H9 (cell line): Measurements from ENCODE around the gene LAMTOR5. TPM values are rescaled to one million over a fixed set of nuclear protein-coding genes. Genes with fewer than 3 reads are reported as not detected.

Experiments used
- DNase-seq: peaks from one replicate; pipeline ENCODE4 v3.0.0-alpha.2; 2017
- H2AFZ ChIP-seq: one replicate; pipeline ENCODE4 v1.6.1; 2013; ENCODE audit warnings: mild to moderate bottlenecking, low read length, control low read depth, moderate library complexity
- H2AK5ac ChIP-seq: 2 replicates; pipeline ENCODE4 v1.6.1; 2013; ENCODE audit warnings: low read length, control low read depth, mixed read lengths; ENCODE audit not compliant: insufficient read length
- H2BK120ac ChIP-seq: one replicate; pipeline ENCODE4 v1.6.1; 2013; ENCODE audit warnings: low read depth, mild to moderate bottlenecking, low read length, control low read depth, inconsistent platforms; ENCODE audit not compliant: poor library complexity, severe bottlenecking
- H2BK12ac ChIP-seq: 2 replicates; pipeline ENCODE4 v1.6.1; 2013; ENCODE audit warnings: low read length, control low read depth, mixed read lengths, low read depth; ENCODE audit not compliant: insufficient read length
- H2BK15ac ChIP-seq: 2 replicates; pipeline ENCODE4 v1.6.1; 2013; ENCODE audit warnings: low read depth, low read length, control low read depth
- H2BK20ac ChIP-seq: one replicate; pipeline ENCODE4 v1.6.1; 2013; ENCODE audit warnings: low read depth, mild to moderate bottlenecking, low read length, control low read depth, inconsistent platforms; ENCODE audit not compliant: poor library complexity, severe bottlenecking
- H2BK5ac ChIP-seq: 2 replicates; pipeline ENCODE4 v1.6.1; 2013; ENCODE audit warnings: low read length, control low read depth, mixed read lengths; ENCODE audit not compliant: insufficient read length
- H3K14ac ChIP-seq: 2 replicates; pipeline ENCODE4 v1.6.1; 2013; ENCODE audit warnings: low read length, control low read depth; ENCODE audit not compliant: insufficient read depth
- H3K18ac ChIP-seq: 2 replicates; pipeline ENCODE4 v1.6.1; 2013; ENCODE audit warnings: low read depth, mild to moderate bottlenecking, mixed read lengths, low read length, control low read depth; ENCODE audit not compliant: insufficient read length
- H3K23ac ChIP-seq: 2 replicates; pipeline ENCODE4 v1.6.1; 2013; ENCODE audit warnings: low read length, control low read depth, mixed read lengths, low read depth; ENCODE audit not compliant: insufficient read length
- H3K23me2 ChIP-seq: 2 replicates; pipeline ENCODE4 v1.6.1; 2013; ENCODE audit warnings: low read depth, mild to moderate bottlenecking, mixed read lengths, low read length, control low read depth; ENCODE audit not compliant: insufficient read length, poor library complexity, severe bottlenecking
- H3K27ac ChIP-seq: 2 replicates; pipeline ENCODE4 v1.5.1; 2013; ENCODE audit warnings: low read length, control low read depth, mixed read lengths, low read depth; ENCODE audit not compliant: insufficient read length
- H3K27me3 ChIP-seq: 2 replicates; pipeline ENCODE4 v1.6.1; 2013; ENCODE audit warnings: low read length, control low read depth, inconsistent platforms; ENCODE audit not compliant: insufficient read depth
- H3K4ac ChIP-seq: 2 replicates; pipeline ENCODE4 v1.6.1; 2013; ENCODE audit warnings: low read depth, mild to moderate bottlenecking, control low read depth, inconsistent platforms, low read length, moderate library complexity
- H3K4me1 ChIP-seq: 2 replicates; pipeline ENCODE4 v1.6.1; 2013; ENCODE audit warnings: low read length, control low read depth, inconsistent platforms; ENCODE audit not compliant: insufficient read depth
- H3K4me2 ChIP-seq: 2 replicates; pipeline ENCODE4 v1.6.1; 2013; ENCODE audit warnings: low read length, control low read depth, mixed read lengths; ENCODE audit not compliant: insufficient read length, insufficient read depth
- H3K56ac ChIP-seq: 2 replicates; pipeline ENCODE4 v1.6.1; 2013; ENCODE audit warnings: low read depth, mild to moderate bottlenecking, mixed read lengths, low read length, control low read depth; ENCODE audit not compliant: insufficient read length
- H3K79me1 ChIP-seq: 2 replicates; pipeline ENCODE4 v1.6.1; 2013; ENCODE audit warnings: low read depth, mild to moderate bottlenecking, moderate library complexity, low read length, control low read depth, inconsistent platforms; ENCODE audit not compliant: insufficient read depth, poor library complexity, severe bottlenecking
- H3K79me2 ChIP-seq: 2 replicates; pipeline ENCODE4 v1.6.1; 2013; ENCODE audit warnings: low read length, control low read depth, inconsistent platforms; ENCODE audit not compliant: insufficient read depth
- H3K9ac ChIP-seq: 2 replicates; pipeline ENCODE4 v1.6.1; 2013; ENCODE audit warnings: low read length, control low read depth, mixed read lengths; ENCODE audit not compliant: insufficient read length; ENCODE audit errors: extremely low read depth
- H3K9me3 ChIP-seq: one replicate; pipeline ENCODE4 v1.6.1; 2013; ENCODE audit warnings: low read depth, low read length, inconsistent platforms; ENCODE audit not compliant: control insufficient read depth
- H3T11ph ChIP-seq: one replicate; pipeline ENCODE4 v1.6.1; 2013; ENCODE audit warnings: mild to moderate bottlenecking, low read length, control low read depth, inconsistent platforms
- H4K20me1 ChIP-seq: one replicate; pipeline ENCODE4 v1.6.1; 2013; ENCODE audit not compliant: control insufficient read depth, insufficient read length, insufficient read depth
- H4K5ac ChIP-seq: 2 replicates; pipeline ENCODE4 v1.6.1; 2013; ENCODE audit warnings: low read depth, mild to moderate bottlenecking, mixed read lengths, low read length, control low read depth; ENCODE audit not compliant: insufficient read length
- H4K8ac ChIP-seq: replicated peaks from 2 replicates; pipeline ENCODE4 v1.6.1; 2013; ENCODE audit warnings: low read length, control low read depth, mixed read lengths, low read depth; ENCODE audit not compliant: insufficient read length
- H4K91ac ChIP-seq: 2 replicates; pipeline ENCODE4 v1.6.1; 2013; ENCODE audit warnings: low read depth, mild to moderate bottlenecking, moderate library complexity, mixed read lengths, low read length, control low read depth; ENCODE audit not compliant: insufficient read length
- H3K27ac Mint-ChIP-seq, 3 experiments: 2 replicates in 2 of 3; 3 replicates in 1 of 3; pipeline ENCODE4 v1.8.0; 2020 to 2021; ENCODE audit warnings: mixed read lengths in 3 of 3, mild to moderate bottlenecking in 1 of 3, moderate library complexity in 1 of 3
- H3K27me3 Mint-ChIP-seq: 2 replicates; pipeline ENCODE4 v1.8.0; 2021; ENCODE audit warnings: low read depth, mild to moderate bottlenecking, moderate library complexity, mixed read lengths
- H3K36me3 Mint-ChIP-seq, 3 experiments: 2 replicates in 2 of 3; 3 replicates in 1 of 3; pipeline ENCODE4 v1.8.0; 2020 to 2021; ENCODE audit warnings: low read depth in 3 of 3, mixed read lengths in 3 of 3; ENCODE audit not compliant: insufficient read depth in 1 of 3
- H3K4me1 Mint-ChIP-seq, 2 experiments: 2 replicates each; pipeline ENCODE4 v1.8.0; 2020; ENCODE audit warnings: mixed read lengths in 2 of 2
- H3K4me3 Mint-ChIP-seq, 2 experiments: 2 replicates in 1 of 2; 3 replicates in 1 of 2; pipeline ENCODE4 v1.8.0; 2020 to 2021; ENCODE audit warnings: mild to moderate bottlenecking in 2 of 2, mixed read lengths in 2 of 2, moderate library complexity in 1 of 2
- H3K9me3 Mint-ChIP-seq, 2 experiments: 2 replicates in 1 of 2; 3 replicates in 1 of 2; pipeline ENCODE4 v1.8.0; 2020; ENCODE audit warnings: mild to moderate bottlenecking in 2 of 2, mixed read lengths in 2 of 2, moderate library complexity in 1 of 2
- WGBS: extraction: QIAGEN DNeasy Blood & Tissue Kit; methylation state at CpG from one replicate; pipeline ENCODE4 v1.1.7; 2013; ENCODE audit warnings: missing lambda C conversion rate, low lambda C conversion rate, mixed read lengths; ENCODE audit not compliant: insufficient read length; ENCODE audit errors: extremely low coverage; 5-methylcytosine and 5-hydroxymethylcytosine counted together
- total RNA-seq: library from RNA; stranded (reverse); gene quantifications from 2 replicates; pipeline ENCODE4 v1.2.1, GENCODE V29; 2021
- TF ChIP-seq, protein P1 (sequence below): fragments of 200-600 bp; sonication (generic); conservative IDR thresholded peaks from 3 replicates; pipeline ENCODE4 v1.8.0; 2021; ENCODE audit warnings: antibody characterized with exemption, mild to moderate bottlenecking

Gene LAMTOR5
- total RNA-seq, 1 experiment from 2014 or later, result 108 TPM

DNA sequence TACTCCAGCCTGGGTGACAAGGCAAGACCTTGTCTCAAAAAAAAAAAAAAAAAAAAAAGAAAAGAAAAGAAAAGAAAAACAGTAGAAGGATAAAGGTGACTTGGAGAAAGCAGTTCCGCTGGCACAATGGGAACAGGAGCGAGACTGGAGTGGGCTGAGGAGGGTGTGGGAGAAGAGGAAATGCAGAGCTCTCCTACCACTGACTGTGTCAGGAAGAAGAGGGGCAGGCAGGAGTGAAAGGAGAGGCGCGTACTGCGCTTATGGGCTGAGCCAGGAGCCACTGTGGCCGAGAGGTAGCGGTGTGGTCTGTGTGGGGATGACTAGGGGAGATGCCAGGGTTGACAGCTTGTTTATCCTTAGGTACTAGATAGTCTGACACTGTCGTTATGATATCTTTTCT is 37.1 kb upstream of the LAMTOR5 start:
- WGBS, result no CpG with 5 or more reads among the region's 8 CpGs

More for the DNA sequence above, 37.1 kb upstream of the LAMTOR5 start:
- H3K4ac ChIP-seq, result no peak overlapping the region
- H3K18ac ChIP-seq, result no peak overlapping the region
- no peak overlapping the region for H2BK5ac ChIP-seq
- H2BK20ac ChIP-seq, result no peak overlapping the region
- Mint-ChIP-seq H3K4me3 (no peak overlapping the region), H3K27me3 (peaks cover 6% of the 10 kb centered on the region), H3K36me3 (no peaks in the 10 kb centered on the region), H3K27ac (no peak overlapping the region), H3K4me1 (peaks cover under 1 to 3% of the 10 kb centered on the region in 2 experiments), H3K9me3 (no peaks in the 10 kb centered on the region)
- H3K79me1 ChIP-seq, result no peaks in the 10 kb centered on the region
- no peak overlapping the region for H2AFZ ChIP-seq
- H3K23ac ChIP-seq, result no peak overlapping the region
- 0 out of 2 replicates have a peak, but pooled peaks cover under 1% of the 10 kb centered on the region for H3K4me1 ChIP-seq
- no peak overlapping the region for H2AK5ac ChIP-seq
- H2BK120ac ChIP-seq, result no peak overlapping the region
- no peaks in the 10 kb centered on the region for H3K9me3 ChIP-seq
- no peak overlapping the region for H2BK15ac ChIP-seq
- H3K79me2 ChIP-seq, result no peaks in the 10 kb centered on the region
- H2BK12ac ChIP-seq, result no peak overlapping the region
- no peak overlapping the region for H4K5ac ChIP-seq
- TF ChIP-seq, protein P1, sequence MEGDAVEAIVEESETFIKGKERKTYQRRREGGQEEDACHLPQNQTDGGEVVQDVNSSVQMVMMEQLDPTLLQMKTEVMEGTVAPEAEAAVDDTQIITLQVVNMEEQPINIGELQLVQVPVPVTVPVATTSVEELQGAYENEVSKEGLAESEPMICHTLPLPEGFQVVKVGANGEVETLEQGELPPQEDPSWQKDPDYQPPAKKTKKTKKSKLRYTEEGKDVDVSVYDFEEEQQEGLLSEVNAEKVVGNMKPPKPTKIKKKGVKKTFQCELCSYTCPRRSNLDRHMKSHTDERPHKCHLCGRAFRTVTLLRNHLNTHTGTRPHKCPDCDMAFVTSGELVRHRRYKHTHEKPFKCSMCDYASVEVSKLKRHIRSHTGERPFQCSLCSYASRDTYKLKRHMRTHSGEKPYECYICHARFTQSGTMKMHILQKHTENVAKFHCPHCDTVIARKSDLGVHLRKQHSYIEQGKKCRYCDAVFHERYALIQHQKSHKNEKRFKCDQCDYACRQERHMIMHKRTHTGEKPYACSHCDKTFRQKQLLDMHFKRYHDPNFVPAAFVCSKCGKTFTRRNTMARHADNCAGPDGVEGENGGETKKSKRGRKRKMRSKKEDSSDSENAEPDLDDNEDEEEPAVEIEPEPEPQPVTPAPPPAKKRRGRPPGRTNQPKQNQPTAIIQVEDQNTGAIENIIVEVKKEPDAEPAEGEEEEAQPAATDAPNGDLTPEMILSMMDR, result no peak
- H3K4me2 ChIP-seq, result no peak overlapping the region
- no peak overlapping the region for H3T11ph ChIP-seq
- H3K23me2 ChIP-seq, result no peaks in the 10 kb centered on the region
- no peak overlapping the region for H4K91ac ChIP-seq
- H3K14ac ChIP-seq, result no peak overlapping the region
- no peaks in the 10 kb centered on the region for H4K20me1 ChIP-seq
- H3K27ac ChIP-seq, result no peak overlapping the region
- no peak overlapping the region for H3K56ac ChIP-seq
- H3K27me3 ChIP-seq, result no peaks in the 10 kb centered on the region
- H3K9ac ChIP-seq, result no peak overlapping the region
- no peak overlapping the region for H4K8ac ChIP-seq
- no peak for DNase-seq
